OCI-LY7 (cell line): ENCODE measurements around the gene LYRM4. TPM values are rescaled to one million over a fixed set of nuclear protein-coding genes. Genes with fewer than 3 reads are reported as not detected.

ENCODE experiments used
- BruUV-seq: library from RNA; stranded (reverse); fragments of 400-500 nt; replicated peaks from 2 replicates; lab custom pipeline; 2021; lab: Mats Ljungman, UMichigan
- CTCF ChIA-PET: fragments of 300-600 bp; sonication (Branson Sonifier 250); formaldehyde crosslinking; loops from one replicate; lab custom pipeline; 2022; ENCODE audit warnings: antibody characterized with exemption; ENCODE audit not compliant: unreplicated experiment; lab: Charles Lee
- POLR2A ChIA-PET: fragments of 300-600 bp; sonication (Branson Sonifier 250); formaldehyde crosslinking; loops from one replicate; lab custom pipeline; 2022; ENCODE audit warnings: antibody characterized with exemption; lab: Charles Lee
- DNase-seq: peaks from one replicate; pipeline ENCODE4 v3.0.0-alpha.2; 2015; ENCODE audit warnings: low spot score
- H2AFZ ChIP-seq: fragments of 200-600 bp; sonication (generic), shearing (Covaris generic); 2 replicates; pipeline ENCODE4 v1.6.1; 2014; ENCODE audit warnings: mild to moderate bottlenecking, antibody characterized with exemption, low read length, moderate library complexity
- H3K27ac ChIP-seq: fragments of 200-600 bp; sonication (generic); 2 replicates; pipeline ENCODE4 v1.5.1; 2014; ENCODE audit warnings: mixed run types, low read depth, mild to moderate bottlenecking, moderate library complexity, low read length, inconsistent platforms; ENCODE audit not compliant: poor library complexity, severe bottlenecking
- H3K36me3 ChIP-seq: fragments of 200-600 bp; sonication (generic); 2 replicates; pipeline ENCODE4 v1.6.1; 2014; ENCODE audit warnings: mild to moderate bottlenecking, antibody characterized with exemption, low read length, moderate library complexity, mixed read lengths; ENCODE audit not compliant: insufficient read depth
- H3K4me1 ChIP-seq: fragments of 200-600 bp; sonication (generic); 2 replicates; pipeline ENCODE4 v1.5.1; 2014; ENCODE audit warnings: mild to moderate bottlenecking, low read length; ENCODE audit not compliant: insufficient read depth, poor library complexity, severe bottlenecking
- H3K4me2 ChIP-seq: fragments of 200-600 bp; sonication (generic); 2 replicates; pipeline ENCODE4 v1.6.1; 2014; ENCODE audit warnings: mild to moderate bottlenecking, low read length
- H3K4me3 ChIP-seq: fragments of 200-600 bp; sonication (generic); 2 replicates; pipeline ENCODE4 v1.5.1; 2014; ENCODE audit warnings: mild to moderate bottlenecking, low read depth, low read length; ENCODE audit not compliant: poor library complexity, severe bottlenecking
- H3K79me2 ChIP-seq: fragments of 200-600 bp; sonication (generic); 2 replicates; pipeline ENCODE4 v1.6.1; 2016; ENCODE audit warnings: low read depth, mild to moderate bottlenecking, low read length, moderate library complexity, mixed read lengths; ENCODE audit not compliant: insufficient read depth
- H3K9me2 ChIP-seq: fragments of 200-600 bp; sonication (generic); 2 replicates; pipeline ENCODE4 v1.6.1; 2016; ENCODE audit warnings: mild to moderate bottlenecking, low read length, mixed read lengths; ENCODE audit not compliant: insufficient read depth
- H3K9me3 ChIP-seq: fragments of 200-600 bp; sonication (generic); 2 replicates; pipeline ENCODE4 v1.6.1; 2014; ENCODE audit warnings: mild to moderate bottlenecking, mixed run types, low read length, mixed read lengths
- H4K20me1 ChIP-seq: fragments of 200-600 bp; sonication (generic); 2 replicates; pipeline ENCODE4 v1.6.1; 2014; ENCODE audit warnings: mild to moderate bottlenecking, antibody characterized with exemption, low read length, moderate library complexity, mixed read lengths; ENCODE audit not compliant: insufficient read depth
- EZH2phosphoT487 ChIP-seq: fragments of 200-600 bp; sonication (generic); IDR thresholded peaks from 2 replicates; pipeline ENCODE4 v1.6.1; 2018; ENCODE audit warnings: low read depth, borderline replicate concordance, mild to moderate bottlenecking, mixed run types, antibody characterized with exemption, low read length, moderate library complexity, mixed read lengths
- intact Hi-C: fragments of 100-400 bp; cut with micrococcal nuclease; formaldehyde crosslinking; loops from one replicate; pipeline ENCODE4 v1.10.0; 2022; ENCODE audit not compliant: unreplicated experiment
- total RNA-seq, 2 experiments: library from RNA; depleted of rRNA in 1 of 2; stranded (reverse); fragments of >200 nt in 1 of 2; shearing (Covaris generic) in 1 of 2; gene quantifications; 2 replicates each; pipeline ENCODE4 v1.2.3, GENCODE V29; 2014 to 2022
- TF ChIP-seq, protein P1 (sequence below): fragments of 200-600 bp; sonication (generic); conservative IDR thresholded peaks from 2 replicates; pipeline ENCODE4 v1.5.1; 2014; ENCODE audit warnings: mild to moderate bottlenecking, antibody characterized with exemption, low read length, moderate library complexity, mixed read lengths

LYRM4 gene
- total RNA-seq, 2 experiments from 2014 or later = 19.6 to 34.3 TPM

DNA sequence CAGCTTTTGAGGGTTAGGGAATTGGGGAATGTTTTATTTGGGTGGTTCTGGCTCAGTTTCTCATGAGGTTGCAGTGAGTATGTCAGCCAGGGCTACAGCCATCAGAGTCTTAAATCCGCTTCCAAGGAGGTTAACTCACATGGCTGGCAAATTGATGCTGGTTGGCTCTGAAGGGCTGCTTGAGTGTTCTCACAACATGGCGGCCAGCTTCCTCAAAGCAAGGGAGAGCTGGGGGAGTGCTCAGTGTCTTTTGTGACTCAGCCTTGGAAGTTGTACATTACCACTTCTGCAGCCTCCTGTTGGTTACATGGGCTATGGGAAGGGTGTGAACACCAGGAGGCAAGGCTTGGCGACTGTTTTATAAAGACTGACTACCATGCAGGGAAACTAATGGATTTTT, 193.4 kb downstream of the LYRM4 start:
- Histone ChIP-seq H4K20me1 (no peaks in the 10 kb centered on the region), H3K9me2 (no peaks in the 10 kb centered on the region), H2AFZ (no peak overlapping the region), H3K4me1 (peaks cover 4% of the 10 kb centered on the region), H3K4me2 (no peak overlapping the region), H3K27ac (no peak overlapping the region), H3K36me3 (no peaks in the 10 kb centered on the region), H3K79me2 (no peaks in the 10 kb centered on the region), H3K4me3 (no peak overlapping the region), H3K9me3 (no peaks in the 10 kb centered on the region)
- CTCF ChIA-PET = no interaction called here
- intact Hi-C loops = no loop called here
- BruUV-seq = no TSS peak
- no peak for TF ChIP-seq EZH2phosphoT487
- TF ChIP-seq, protein P1, sequence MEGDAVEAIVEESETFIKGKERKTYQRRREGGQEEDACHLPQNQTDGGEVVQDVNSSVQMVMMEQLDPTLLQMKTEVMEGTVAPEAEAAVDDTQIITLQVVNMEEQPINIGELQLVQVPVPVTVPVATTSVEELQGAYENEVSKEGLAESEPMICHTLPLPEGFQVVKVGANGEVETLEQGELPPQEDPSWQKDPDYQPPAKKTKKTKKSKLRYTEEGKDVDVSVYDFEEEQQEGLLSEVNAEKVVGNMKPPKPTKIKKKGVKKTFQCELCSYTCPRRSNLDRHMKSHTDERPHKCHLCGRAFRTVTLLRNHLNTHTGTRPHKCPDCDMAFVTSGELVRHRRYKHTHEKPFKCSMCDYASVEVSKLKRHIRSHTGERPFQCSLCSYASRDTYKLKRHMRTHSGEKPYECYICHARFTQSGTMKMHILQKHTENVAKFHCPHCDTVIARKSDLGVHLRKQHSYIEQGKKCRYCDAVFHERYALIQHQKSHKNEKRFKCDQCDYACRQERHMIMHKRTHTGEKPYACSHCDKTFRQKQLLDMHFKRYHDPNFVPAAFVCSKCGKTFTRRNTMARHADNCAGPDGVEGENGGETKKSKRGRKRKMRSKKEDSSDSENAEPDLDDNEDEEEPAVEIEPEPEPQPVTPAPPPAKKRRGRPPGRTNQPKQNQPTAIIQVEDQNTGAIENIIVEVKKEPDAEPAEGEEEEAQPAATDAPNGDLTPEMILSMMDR = no peak
- DNase-seq = no peak
- POLR2A ChIA-PET = no interaction called here

DNA sequence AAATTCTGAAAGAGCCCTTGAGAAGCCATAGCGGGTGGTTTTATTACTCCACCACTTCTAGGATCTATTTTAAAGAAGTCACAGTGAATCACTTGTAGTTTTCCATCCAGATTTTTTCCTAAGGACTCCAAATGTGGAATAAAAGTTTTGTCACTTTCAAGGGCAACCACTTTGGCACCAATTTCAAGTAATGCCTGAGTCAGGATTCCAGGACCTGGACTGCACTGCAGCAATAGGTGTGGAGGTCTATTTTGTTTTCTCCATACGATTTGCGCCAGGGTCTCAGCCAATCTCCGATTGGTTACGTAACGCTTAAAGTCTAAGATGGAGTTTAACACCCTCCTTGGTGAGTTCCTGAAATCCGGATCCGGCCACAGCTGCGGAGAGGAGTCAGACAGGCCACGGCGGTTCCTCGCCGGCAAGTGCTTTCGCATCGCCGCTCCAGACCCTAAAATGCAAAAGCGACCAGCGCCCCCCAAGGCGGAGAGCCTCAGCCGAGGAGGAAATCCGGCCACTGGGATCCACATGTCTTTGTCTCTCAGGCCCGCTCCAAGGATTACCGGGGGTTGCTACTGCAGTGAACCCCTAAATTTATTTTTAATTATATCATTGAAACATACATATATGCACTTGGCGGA, 194.2 kb downstream of the LYRM4 start:
- ChIA-PET POLR2A (no interaction called here), CTCF (no interaction called here)
- BruUV-seq = no TSS peak
- Histone ChIP-seq H3K4me1 (peaks cover 10% of the 10 kb centered on the region), H4K20me1 (no peaks in the 10 kb centered on the region), H3K4me3 (no peak overlapping the region), H3K27ac (no peak overlapping the region), H3K4me2 (no peak overlapping the region), H3K9me3 (no peaks in the 10 kb centered on the region), H2AFZ (no peak overlapping the region), H3K79me2 (no peaks in the 10 kb centered on the region), H3K9me2 (no peaks in the 10 kb centered on the region), H3K36me3 (no peaks in the 10 kb centered on the region)
- intact Hi-C loops = no loop called here
- TF ChIP-seq EZH2phosphoT487 = no peak
- TF ChIP-seq, protein P1 = no peak
- no peak for DNase-seq

DNA sequence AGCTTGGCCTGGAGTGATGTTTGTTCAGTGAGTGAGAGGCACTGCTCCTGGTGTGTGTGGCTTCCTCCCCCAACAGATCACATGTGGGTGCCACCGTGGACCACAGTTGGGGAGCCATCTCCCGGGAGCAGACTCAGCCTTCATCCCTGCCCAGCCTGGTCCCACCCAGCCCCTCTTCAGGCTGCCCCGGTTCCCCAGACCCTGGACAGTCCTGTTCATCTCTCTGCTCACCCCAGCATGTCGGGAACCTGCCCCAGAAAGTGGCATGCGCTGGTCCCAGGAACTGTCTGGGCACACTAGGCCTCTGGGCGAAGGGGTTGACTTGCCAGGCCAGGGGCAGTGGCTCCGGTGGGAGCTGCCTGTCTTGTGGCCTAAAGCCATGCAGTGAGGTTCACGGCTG, 197.1 kb downstream of the LYRM4 start:
- no peaks in the 10 kb centered on the region for H4K20me1 ChIP-seq
- no peak overlapping the region for H3K4me2 ChIP-seq
- no peak for DNase-seq
- H3K9me3 ChIP-seq = no peaks in the 10 kb centered on the region
- TF ChIP-seq, protein P1 = no peak
- no peak for TF ChIP-seq EZH2phosphoT487
- H3K9me2 ChIP-seq = no peaks in the 10 kb centered on the region
- no peaks in the 10 kb centered on the region for H3K79me2 ChIP-seq
- peaks cover 15% of the 10 kb centered on the region for H3K4me1 ChIP-seq
- ChIA-PET CTCF (no interaction called here), POLR2A (no interaction called here)
- no peak overlapping the region for H3K4me3 ChIP-seq
- H3K27ac ChIP-seq = no peak overlapping the region
- intact Hi-C loops = no loop called here
- no peaks in the 10 kb centered on the region for H3K36me3 ChIP-seq
- H2AFZ ChIP-seq = no peak overlapping the region
- BruUV-seq = no TSS peak
